Endothelial cell of umbilical vein (primary cell): ENCODE measurements around the gene CCHCR1. TPM values are rescaled to one million over a fixed set of nuclear protein-coding genes. Genes with fewer than 3 reads are reported as not detected.

ENCODE experiments used
- BruUV-seq: library from RNA; stranded (reverse); fragments of 400-500 nt; replicated peaks from 2 replicates; lab custom pipeline; 2021; lab: Mats Ljungman, UMichigan
- CTCF ChIA-PET: fragments of 300-600, 350-600 bp; sonication (Branson Sonifier 250); formaldehyde crosslinking; loops from one replicate; lab custom pipeline; 2021; ENCODE audit warnings: antibody characterized with exemption, inconsistent platforms; lab: Charles Lee
- POLR2A ChIA-PET: fragments of 300-600, 350-600 bp; sonication (Branson Sonifier 250); formaldehyde crosslinking; loops from one replicate; lab custom pipeline; 2021; ENCODE audit warnings: antibody characterized with exemption, inconsistent platforms; lab: Charles Lee
- DNase-seq: peaks from one replicate; pipeline ENCODE4 v3.0.0-alpha.2; 2011; ENCODE audit warnings: low read depth, low spot score
- FAIRE-seq: peaks from 2 replicates; lab custom pipeline; 2011; peaks lifted over from hg19 to GRCh38; lab: Jason Lieb, UNC
- H2AFZ ChIP-seq: 2 replicates; pipeline ENCODE4 v1.6.0; 2012; ENCODE audit warnings: low read depth, low read length, control low read depth, inconsistent platforms
- H3K27ac ChIP-seq: 2 replicates; pipeline ENCODE4 v1.5.1; 2011; ENCODE audit warnings: low read depth, mild to moderate bottlenecking, control low read depth, low read length, moderate library complexity; ENCODE audit not compliant: insufficient read depth
- H3K27me3 ChIP-seq, 2 experiments: 2 replicates each; pipeline versions ENCODE4 v1.6.0 to v1.6.1; 2011; ENCODE audit warnings: low read length in 2 of 2, mixed read lengths in 1 of 2; ENCODE audit not compliant: control insufficient read depth in 2 of 2, insufficient read depth in 2 of 2
- H3K36me3 ChIP-seq, 2 experiments: 2 replicates in 1 of 2; 3 replicates in 1 of 2; pipeline ENCODE4 v1.5.1; 2011; ENCODE audit warnings: low read length in 2 of 2, mild to moderate bottlenecking in 1 of 2, moderate library complexity in 1 of 2; ENCODE audit not compliant: control insufficient read depth in 2 of 2, insufficient read depth in 2 of 2; ENCODE audit errors: extremely low read depth in 1 of 2
- H3K4me1 ChIP-seq: 3 replicates; pipeline ENCODE4 v1.5.1; 2011; ENCODE audit warnings: mild to moderate bottlenecking, low read length; ENCODE audit not compliant: control insufficient read depth, insufficient read depth; ENCODE audit errors: extremely low read depth
- H3K4me2 ChIP-seq: 2 replicates; pipeline ENCODE4 v1.6.1; 2011; ENCODE audit warnings: low read length, control low read depth, mixed read lengths; ENCODE audit not compliant: insufficient read depth
- H3K4me3 ChIP-seq, 3 experiments: fragments of 200-600 bp in 1 of 3; sonication (generic), shearing (Covaris generic) in 1 of 3; replicated peaks in 1 of 3; 2 replicates each; pipeline ENCODE4 v1.5.1; 2011 to 2016; ENCODE audit warnings: control low read depth in 3 of 3, low read length in 3 of 3, mild to moderate bottlenecking in 2 of 3, inconsistent platforms in 1 of 3, low read depth in 1 of 3, moderate library complexity in 1 of 3; ENCODE audit not compliant: insufficient read depth in 1 of 3
- H3K79me2 ChIP-seq: 2 replicates; pipeline ENCODE4 v1.6.0; 2012; ENCODE audit warnings: low read length, inconsistent platforms; ENCODE audit not compliant: control insufficient read depth, insufficient read depth
- H3K9ac ChIP-seq: replicated peaks from 2 replicates; pipeline ENCODE3; 2011; ENCODE audit warnings: low read length, control low read depth; ENCODE audit not compliant: insufficient read depth; ENCODE audit errors: extremely low read depth
- H3K9me1 ChIP-seq: replicated peaks from 3 replicates; pipeline ENCODE4 v1.6.0; 2011; ENCODE audit warnings: mild to moderate bottlenecking, low read length; ENCODE audit not compliant: control insufficient read depth, insufficient read depth; ENCODE audit errors: extremely low read depth
- H3K9me3 ChIP-seq: replicated peaks from 2 replicates; pipeline ENCODE4 v1.5.1; 2012; ENCODE audit warnings: low read length, inconsistent platforms; ENCODE audit not compliant: control insufficient read depth, insufficient read depth
- H4K20me1 ChIP-seq: replicated peaks from 2 replicates; pipeline ENCODE3; 2011; ENCODE audit warnings: mild to moderate bottlenecking, low read length; ENCODE audit not compliant: control insufficient read depth, insufficient read depth; ENCODE audit errors: extremely low read depth
- EZH2 ChIP-seq: IDR thresholded peaks from 2 replicates; pipeline ENCODE4 v1.6.1; 2012; ENCODE audit warnings: borderline replicate concordance, low read depth, mild to moderate bottlenecking, moderate library complexity, low read length, inconsistent platforms; ENCODE audit not compliant: severe bottlenecking
- FOS ChIP-seq: IDR thresholded peaks from 2 replicates; pipeline ENCODE4 v1.6.1; 2011; ENCODE audit warnings: mild to moderate bottlenecking, low read length, moderate library complexity, borderline replicate concordance; ENCODE audit not compliant: insufficient read depth
- GATA2 ChIP-seq: IDR thresholded peaks from 2 replicates; pipeline ENCODE4 v1.7.0; 2011; ENCODE audit warnings: low read depth, mild to moderate bottlenecking, moderate library complexity, mixed read lengths, low read length; ENCODE audit not compliant: insufficient read length, insufficient read depth
- JUN ChIP-seq: IDR thresholded peaks from 2 replicates; pipeline ENCODE4 v1.6.1; 2011; ENCODE audit warnings: borderline replicate concordance, low read depth; ENCODE audit not compliant: insufficient read length, insufficient read depth
- MYC ChIP-seq: IDR thresholded peaks from one replicate; pipeline ENCODE4 v1.6.1; 2011; ENCODE audit warnings: mild to moderate bottlenecking, low read depth, low read length
- POLR2A ChIP-seq: IDR thresholded peaks from 2 replicates; pipeline ENCODE4 v1.6.1; 2012; ENCODE audit warnings: low read depth, mild to moderate bottlenecking, control low read depth, low read length
- POLR2AphosphoS5 ChIP-seq: IDR thresholded peaks from 2 replicates; pipeline ENCODE4 v1.6.1; 2012; ENCODE audit warnings: low read depth, mild to moderate bottlenecking, control low read depth, low read length, moderate library complexity; ENCODE audit not compliant: insufficient read depth
- dilution Hi-C: fragments of 300-500 bp; cut with MboI; formaldehyde crosslinking; loops from one replicate; pipeline ENCODE4 v1.15.0; 2019; ENCODE audit warnings: low sequenced_read_pairs; ENCODE audit not compliant: extremely low pct_ligation_motif_present
- intact Hi-C: fragments of 100-400 bp; cut with micrococcal nuclease; formaldehyde crosslinking; loops from one replicate; pipeline ENCODE4 v1.10.0; 2022
- polyA plus RNA-seq, 4 experiments: library from polyadenylated mRNA; depleted of rRNA in 3 of 4; stranded (reverse) in 3 of 4; unstranded in 1 of 4; fragments of >200 nt; gene quantifications; 2 replicates each; pipeline versions ENCODE4 v1.2.1 to v1.2.3, GENCODE V29; 2011 to 2012; ENCODE audit warnings: missing spikeins in 1 of 4
- total RNA-seq: library from RNA; stranded (reverse); gene quantifications from 2 replicates; pipeline ENCODE4 v1.2.3, GENCODE V29; 2021
- TF ChIP-seq, protein P1 (sequence below), 2 donors: IDR thresholded peaks; 1 replicate in 1 of 2; 2 replicates in 1 of 2; pipeline ENCODE4 v1.5.1; 2011; ENCODE audit warnings: low read length in 2 of 2, mild to moderate bottlenecking in 2 of 2, moderate library complexity in 2 of 2, control low read depth in 1 of 2, inconsistent platforms in 1 of 2, low read depth in 1 of 2; ENCODE audit not compliant: insufficient read depth in 1 of 2; ENCODE audit errors: extremely low read depth in 1 of 2
- TF ChIP-seq, protein P2 (sequence below): IDR thresholded peaks from 2 replicates; pipeline ENCODE4 v1.6.1; 2011; ENCODE audit not compliant: insufficient read depth, insufficient read length

The CCHCR1 gene
- total and polyA plus RNA-seq, 2 donors (not counting 3 experiments of a cell fraction or from before 2014, with no cell fraction given), result 12.8 to 23.2 TPM

DNA sequence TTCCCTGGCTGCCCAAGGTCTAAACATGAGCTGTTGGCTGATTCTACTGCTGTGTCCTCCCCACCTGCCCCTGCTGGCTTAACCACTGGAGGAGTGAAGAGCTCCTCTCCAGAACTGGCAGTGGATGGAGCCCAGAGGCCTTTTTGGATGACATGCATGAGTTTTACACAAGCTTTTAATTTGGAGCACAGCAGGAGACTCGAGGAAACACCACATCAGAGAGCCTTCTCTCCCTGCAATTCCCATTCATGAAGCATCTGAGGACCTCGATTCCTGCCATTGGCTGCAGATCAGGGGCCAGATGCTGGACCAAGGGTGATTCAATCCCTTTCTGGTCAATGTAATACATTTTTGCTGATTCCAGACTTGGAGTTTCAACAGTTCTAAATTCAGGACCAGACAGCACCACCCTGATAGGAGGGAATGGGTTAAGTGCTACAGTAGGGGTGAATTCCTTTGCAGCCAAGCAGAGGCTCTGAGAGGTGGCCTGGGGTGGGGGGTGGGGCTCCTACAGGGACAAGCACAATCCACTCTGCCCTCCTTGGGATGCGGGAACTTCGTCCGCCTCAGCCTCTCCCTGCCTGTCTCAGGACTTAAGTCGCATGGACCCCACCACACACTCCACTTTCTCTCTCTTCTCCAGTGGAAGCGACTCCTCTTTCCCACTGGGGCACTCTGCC is 43.6 kb downstream of the CCHCR1 start:
- no peak for FAIRE-seq

DNA sequence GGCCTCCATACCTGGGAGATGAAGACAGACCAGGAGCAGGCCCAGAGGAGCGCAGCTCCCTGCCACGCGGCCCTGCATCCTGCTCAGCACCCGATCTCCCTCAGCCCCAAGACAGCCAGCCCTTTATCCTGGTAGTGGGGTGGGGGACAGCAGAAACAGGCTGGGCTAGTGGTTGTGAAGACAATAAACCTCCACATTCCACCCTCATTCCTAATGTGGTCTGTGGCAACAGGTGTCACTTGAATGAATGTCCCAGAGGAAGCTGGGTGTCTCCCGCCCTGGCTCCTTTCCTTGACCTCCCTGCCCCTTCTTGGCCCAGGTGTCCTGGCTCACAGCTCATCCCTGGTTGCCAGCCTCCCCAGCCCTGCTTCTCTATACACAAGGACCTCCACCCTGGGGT is 45.1 kb downstream of the CCHCR1 start, which contains the start of gene C6orf15:
Gene C6orf15 (minus strand): TSS at position 98 of the 400 bp plus-strand sequence. CDS start 20 bp downstream, at position 78.
- intact Hi-C loops (no loop called here), dilution Hi-C loops (no loop called here)
- no peak within 1 kb of the TSS for H3K27ac ChIP-seq
- H3K4me2 ChIP-seq, result no peak within 1 kb of the TSS
- BruUV-seq, result no TSS peak
- H3K4me3 ChIP-seq, result no peak within 1 kb of the TSS
- no peak for FAIRE-seq
- no peaks in the 10 kb centered on the region for H3K9me3 ChIP-seq
- no peaks in the 10 kb centered on the region for H3K36me3 ChIP-seq
- H3K79me2 ChIP-seq, result no peaks in the 10 kb centered on the region
- H3K4me1 ChIP-seq, result peaks cover 21% of the 10 kb centered on the region
- no peak within 1 kb of the TSS for H2AFZ ChIP-seq
- DNase-seq, result no peak
- no peaks in the 10 kb centered on the region for H3K9me1 ChIP-seq
- no peaks in the 10 kb centered on the region for H4K20me1 ChIP-seq
- TF ChIP-seq GATA2 (no peak), FOS (no peak), POLR2AphosphoS5 (no peak), JUN (no peak), POLR2A (no peak), MYC (no peak), EZH2 (no peak)
- TF ChIP-seq, protein P1, sequence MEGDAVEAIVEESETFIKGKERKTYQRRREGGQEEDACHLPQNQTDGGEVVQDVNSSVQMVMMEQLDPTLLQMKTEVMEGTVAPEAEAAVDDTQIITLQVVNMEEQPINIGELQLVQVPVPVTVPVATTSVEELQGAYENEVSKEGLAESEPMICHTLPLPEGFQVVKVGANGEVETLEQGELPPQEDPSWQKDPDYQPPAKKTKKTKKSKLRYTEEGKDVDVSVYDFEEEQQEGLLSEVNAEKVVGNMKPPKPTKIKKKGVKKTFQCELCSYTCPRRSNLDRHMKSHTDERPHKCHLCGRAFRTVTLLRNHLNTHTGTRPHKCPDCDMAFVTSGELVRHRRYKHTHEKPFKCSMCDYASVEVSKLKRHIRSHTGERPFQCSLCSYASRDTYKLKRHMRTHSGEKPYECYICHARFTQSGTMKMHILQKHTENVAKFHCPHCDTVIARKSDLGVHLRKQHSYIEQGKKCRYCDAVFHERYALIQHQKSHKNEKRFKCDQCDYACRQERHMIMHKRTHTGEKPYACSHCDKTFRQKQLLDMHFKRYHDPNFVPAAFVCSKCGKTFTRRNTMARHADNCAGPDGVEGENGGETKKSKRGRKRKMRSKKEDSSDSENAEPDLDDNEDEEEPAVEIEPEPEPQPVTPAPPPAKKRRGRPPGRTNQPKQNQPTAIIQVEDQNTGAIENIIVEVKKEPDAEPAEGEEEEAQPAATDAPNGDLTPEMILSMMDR (IDR thresholded peaks at IDR 0.05; ENCODE audit: extremely low read depth in 1 of 2, insufficient read depth in 1 of 2, low read depth in 1 of 2, low read length in 2 of 2), result no peak
- TF ChIP-seq, protein P2, sequence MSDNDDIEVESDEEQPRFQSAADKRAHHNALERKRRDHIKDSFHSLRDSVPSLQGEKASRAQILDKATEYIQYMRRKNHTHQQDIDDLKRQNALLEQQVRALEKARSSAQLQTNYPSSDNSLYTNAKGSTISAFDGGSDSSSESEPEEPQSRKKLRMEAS, result no peak
- peaks cover 5 to 12% of the 10 kb centered on the region in 2 experiments for H3K27me3 ChIP-seq
- POLR2A ChIA-PET, result no interaction called here
- CTCF ChIA-PET, result interaction anchor here (3.5 to 8.2 kb wide), 3 partner anchors 10 to 33 kb away, joined by 14 to 102 read pairs (median 57); no protein-coding TSS in a partner anchor
- no peak within 1 kb of the TSS for H3K9ac ChIP-seq

More for the DNA sequence above, 43.6 kb downstream of the CCHCR1 start:
- TF ChIP-seq JUN (no peak), POLR2A (no peak), FOS (no peak)
- peaks cover 5 to 12% of the 10 kb centered on the region in 2 experiments for H3K27me3 ChIP-seq
- no peak for DNase-seq
- H3K4me3 ChIP-seq, result no peak overlapping the region
- dilution Hi-C loops, result no loop called here
- H3K9me3 ChIP-seq, result no peaks in the 10 kb centered on the region
- intact Hi-C loops, result loop anchor here (1.0 kb wide), 2 partner anchors 20 to 27 kb away; no protein-coding TSS in a partner anchor
- H3K79me2 ChIP-seq, result no peaks in the 10 kb centered on the region
- H3K4me2 ChIP-seq, result peak overlapping the region; percentile 53
- CTCF ChIA-PET, result interaction anchor here (0.6 to 8.2 kb wide), 17 partner anchors 11 to 1840 kb away, joined by 3 to 102 read pairs (median 5); partner anchors contain the start of genes GTF2H4 and VARS2
- peak overlapping the region; percentile 93 for H2AFZ ChIP-seq
- H3K4me1 ChIP-seq, result peaks cover 21% of the 10 kb centered on the region
- no peaks in the 10 kb centered on the region for H4K20me1 ChIP-seq
- BruUV-seq, result no TSS peak
- H3K27ac ChIP-seq, result peak overlapping the region; percentile 51
- no peaks in the 10 kb centered on the region for H3K36me3 ChIP-seq
- H3K9ac ChIP-seq, result no peak overlapping the region
- POLR2A ChIA-PET, result interaction anchor here (0.6 to 2.2 kb wide), 6 partner anchors 11 to 557 kb away, joined by 3 to 8 read pairs (median 4); partner anchors contain the start of gene PRR3
- no peaks in the 10 kb centered on the region for H3K9me1 ChIP-seq
